ENCODE data around the gene MOXD1. TPM values are rescaled to one million over a fixed set of nuclear protein-coding genes. Genes with fewer than 3 reads are reported as not detected.

MOXD1 gene
- total and polyA plus RNA-seq, 4 donors = 0.25 to 1.2 (median 1.0) TPM; not detected in 1

- no peaks in the 10 kb centered on the region for H3K27me3 ChIP-seq (ENCODE audit: control insufficient read depth in 1 of 2, insufficient read depth in 2 of 2, low read length in 1 of 2)
- no peak for ATAC-seq (ENCODE audit: low FRiP score)
- H3K9me3 ChIP-seq (ENCODE audit: control insufficient read depth, low read length) = no peaks in the 10 kb centered on the region
- H3K4me3 ChIP-seq (ENCODE audit: low read length in 2 of 2) = no peak overlapping the region
- intact Hi-C loops (cut with DNase I) = no loop called here
- 90 to 94% methylated on average over 5 of the region's 5 CpGs for WGBS, 2 donors
- H3K4me1 ChIP-seq (ENCODE audit: control insufficient read depth in 1 of 2, insufficient read depth in 2 of 2, low read length in 2 of 2) = no peaks in the 10 kb centered on the region
- H3K36me3 ChIP-seq (ENCODE audit: control insufficient read depth in 1 of 2, insufficient read depth in 2 of 2, low read length in 1 of 2) = no peaks in the 10 kb centered on the region
- no peak for DNase-seq
- no peak overlapping the region for H3K27ac ChIP-seq (ENCODE audit: low read depth in 1 of 2, low read length in 2 of 2)
These were observed 114.8 kb downstream of the MOXD1 start for GRCh38 chr6:132286298-132287019.

GRCh38 chr6:132285004-132285780 lies 116.1 kb downstream of the MOXD1 start:
- WGBS, 2 donors = 91 to 93% methylated on average over 11 of the region's 11 CpGs
- Histone ChIP-seq H3K27me3 (ENCODE audit: control insufficient read depth in 1 of 2, insufficient read depth in 2 of 2, low read length in 1 of 2) (no peaks in the 10 kb centered on the region), H3K27ac (ENCODE audit: low read depth in 1 of 2, low read length in 2 of 2) (no peak overlapping the region), H3K4me1 (ENCODE audit: control insufficient read depth in 1 of 2, insufficient read depth in 2 of 2, low read length in 2 of 2) (no peaks in the 10 kb centered on the region), H3K9me3 (ENCODE audit: control insufficient read depth, low read length) (no peaks in the 10 kb centered on the region), H3K36me3 (ENCODE audit: control insufficient read depth in 1 of 2, insufficient read depth in 2 of 2, low read length in 1 of 2) (no peaks in the 10 kb centered on the region), H3K4me3 (ENCODE audit: low read length in 2 of 2) (no peak overlapping the region)
- DNase-seq = no peak
- no peak for ATAC-seq (ENCODE audit: low FRiP score)
- intact Hi-C loops (cut with DNase I) = no loop called here

DNA sequence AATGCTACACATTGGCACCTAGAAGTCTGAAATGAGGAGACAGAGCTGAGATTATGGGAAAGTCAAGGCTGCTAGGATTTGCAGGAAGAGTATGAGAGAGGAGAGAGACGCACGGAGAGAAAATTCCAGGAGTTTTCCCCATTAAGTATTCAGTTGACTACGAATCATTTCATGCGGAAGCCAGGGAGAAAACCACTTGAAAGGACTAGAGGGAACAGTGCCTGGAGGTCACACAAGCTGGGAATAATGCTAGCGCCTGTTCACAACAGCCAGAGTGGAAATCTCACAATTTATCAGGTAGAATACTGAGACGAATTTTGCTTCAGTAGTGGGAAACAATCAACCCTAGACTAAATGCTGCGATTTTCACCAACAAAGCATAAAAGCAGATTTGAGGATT lies 118.6 kb downstream of the MOXD1 start:
- no peaks in the 10 kb centered on the region for H3K9me3 ChIP-seq (ENCODE audit: control insufficient read depth, low read length)
- 85 to 88% methylated on average over 7 of the region's 7 CpGs for whole genome bisulfite sequencing, 2 donors

DNA sequence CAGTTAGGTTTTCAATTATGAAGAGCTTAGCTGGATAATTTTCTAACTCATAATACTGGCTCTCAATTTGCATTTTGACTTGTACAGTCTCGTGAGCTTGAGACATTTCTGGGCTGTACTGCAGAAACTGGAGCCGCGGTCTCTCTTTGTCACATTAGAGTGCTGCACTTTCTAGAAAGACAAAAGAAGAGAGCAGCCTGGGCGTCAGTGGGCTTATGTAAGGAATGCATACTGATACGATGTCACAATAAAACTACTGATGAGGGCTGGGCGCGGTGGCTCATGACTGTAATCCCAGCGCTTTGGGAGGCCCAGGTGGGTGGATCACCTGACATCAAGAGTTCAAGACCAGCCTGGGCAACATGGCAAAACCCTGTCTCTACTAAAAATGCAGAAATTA lies 120.8 kb downstream of the MOXD1 start:
- no peaks in the 10 kb centered on the region for H3K36me3 ChIP-seq (ENCODE audit: control insufficient read depth in 1 of 2, insufficient read depth in 2 of 2, low read length in 1 of 2)
- intact Hi-C loops (cut with DNase I) = loop anchor here in 1 of 2 donors (5.0 kb wide), 1 partner anchor 202 kb away; no protein-coding TSS in a partner anchor
- 89 to 90% methylated on average over 8 of the region's 8 CpGs for WGBS, 2 donors

More for the DNA sequence above, 118.6 kb downstream of the MOXD1 start:
- intact Hi-C loops (cut with DNase I) = loop anchor here in 1 of 2 donors (5.0 kb wide), 1 partner anchor 200 kb away; no protein-coding TSS in a partner anchor
- H3K27me3 ChIP-seq (ENCODE audit: control insufficient read depth in 1 of 2, insufficient read depth in 2 of 2, low read length in 1 of 2) = no peaks in the 10 kb centered on the region
- ATAC-seq (ENCODE audit: low FRiP score) = no peak
- no peak overlapping the region for H3K4me3 ChIP-seq (ENCODE audit: low read length in 2 of 2)
- no peak for DNase-seq
- H3K36me3 ChIP-seq (ENCODE audit: control insufficient read depth in 1 of 2, insufficient read depth in 2 of 2, low read length in 1 of 2) = no peaks in the 10 kb centered on the region
- no peak overlapping the region for H3K27ac ChIP-seq (ENCODE audit: low read depth in 1 of 2, low read length in 2 of 2)
- no peaks in the 10 kb centered on the region for H3K4me1 ChIP-seq (ENCODE audit: control insufficient read depth in 1 of 2, insufficient read depth in 2 of 2, low read length in 2 of 2)

GRCh38 chr6:132279592-132280139 lies 121.6 kb downstream of the MOXD1 start:
- WGBS, 2 donors = 0% methylated on average over 12 of the region's 12 CpGs
- DNase-seq (peak; percentile 80 to 92), ATAC-seq (ENCODE audit: low FRiP score) (peak; percentile 88)
- intact Hi-C loops (cut with DNase I) = loop anchor here (5.0 kb wide), 1 partner anchor 203 kb away; no protein-coding TSS in a partner anchor
- Histone ChIP-seq H3K4me3 (ENCODE audit: low read length in 2 of 2) (peak overlapping the region; percentile 67 to 97), H3K27me3 (ENCODE audit: control insufficient read depth in 1 of 2, insufficient read depth in 2 of 2, low read length in 1 of 2) (no peaks in the 10 kb centered on the region), H3K27ac (ENCODE audit: low read depth in 1 of 2, low read length in 2 of 2) (no peak overlapping the region), H3K9me3 (ENCODE audit: control insufficient read depth, low read length) (no peaks in the 10 kb centered on the region), H3K4me1 (ENCODE audit: control insufficient read depth in 1 of 2, insufficient read depth in 2 of 2, low read length in 2 of 2) (no peaks in the 10 kb centered on the region), H3K36me3 (ENCODE audit: control insufficient read depth in 1 of 2, insufficient read depth in 2 of 2, low read length in 1 of 2) (no peaks in the 10 kb centered on the region)

More for the DNA sequence above, 120.8 kb downstream of the MOXD1 start:
- DNase-seq (no peak), ATAC-seq (ENCODE audit: low FRiP score) (no peak)
- no peaks in the 10 kb centered on the region for H3K9me3 ChIP-seq (ENCODE audit: control insufficient read depth, low read length)
- H3K27ac ChIP-seq (ENCODE audit: low read depth in 1 of 2, low read length in 2 of 2) = no peak overlapping the region
- H3K4me3 ChIP-seq (ENCODE audit: low read length in 2 of 2) = no peak overlapping the region
- H3K4me1 ChIP-seq (ENCODE audit: control insufficient read depth in 1 of 2, insufficient read depth in 2 of 2, low read length in 2 of 2) = no peaks in the 10 kb centered on the region
- H3K27me3 ChIP-seq (ENCODE audit: control insufficient read depth in 1 of 2, insufficient read depth in 2 of 2, low read length in 1 of 2) = no peaks in the 10 kb centered on the region

GRCh38 chr6:132275066-132275970 lies 126.0 kb downstream of the MOXD1 start:
- Histone ChIP-seq H3K9me3 (ENCODE audit: control insufficient read depth, low read length) (no peaks in the 10 kb centered on the region), H3K4me3 (ENCODE audit: low read length in 2 of 2) (no peak overlapping the region), H3K27ac (ENCODE audit: low read depth in 1 of 2, low read length in 2 of 2) (peak overlapping the region in 1 of 2 donors; percentile 2), H3K27me3 (ENCODE audit: control insufficient read depth in 1 of 2, insufficient read depth in 2 of 2, low read length in 1 of 2) (no peaks in the 10 kb centered on the region), H3K36me3 (ENCODE audit: control insufficient read depth in 1 of 2, insufficient read depth in 2 of 2, low read length in 1 of 2) (no peaks in the 10 kb centered on the region), H3K4me1 (ENCODE audit: control insufficient read depth in 1 of 2, insufficient read depth in 2 of 2, low read length in 2 of 2) (peaks cover 0 to 6% of the 10 kb centered on the region in 2 donors)
- DNase-seq (no peak), ATAC-seq (ENCODE audit: low FRiP score) (no peak)
- WGBS, 2 donors = 74 to 77% methylated on average over 13 of the region's 13 CpGs
- intact Hi-C loops (cut with DNase I) = loop anchor here in 1 of 2 donors (5.0 kb wide), 1 partner anchor 207 kb away; no protein-coding TSS in a partner anchor

GRCh38 chr6:132272776-132273175 lies 128.5 kb downstream of the MOXD1 start:
- intact Hi-C loops (cut with DNase I) = no loop called here
- Histone ChIP-seq H3K27ac (ENCODE audit: low read depth in 1 of 2, low read length in 2 of 2) (no peak overlapping the region), H3K9me3 (ENCODE audit: control insufficient read depth, low read length) (no peaks in the 10 kb centered on the region), H3K36me3 (ENCODE audit: control insufficient read depth in 1 of 2, insufficient read depth in 2 of 2, low read length in 1 of 2) (no peaks in the 10 kb centered on the region), H3K4me3 (ENCODE audit: low read length in 2 of 2) (no peak overlapping the region), H3K27me3 (ENCODE audit: control insufficient read depth in 1 of 2, insufficient read depth in 2 of 2, low read length in 1 of 2) (no peaks in the 10 kb centered on the region), H3K4me1 (ENCODE audit: control insufficient read depth in 1 of 2, insufficient read depth in 2 of 2, low read length in 2 of 2) (peaks cover 0 to 6% of the 10 kb centered on the region in 2 donors)
- WGBS, 2 donors = 87 to 93% methylated on average over 10 of the region's 10 CpGs
- ATAC-seq (ENCODE audit: low FRiP score) (no peak), DNase-seq (no peak)

All from aorta (tissue), 5 donors.